Duodenal mucosa (tissue), 2 donors: ENCODE measurements around the gene STRN3.
"Not testable (repeated sequence)": the region's sequence is repeated elsewhere in the genome, so short reads cannot be mapped to it uniquely, and the experiment has no call there.

ENCODE experiments used
- H3K27ac ChIP-seq: one replicate; pipeline ENCODE4 v1.7.0; 2013; ENCODE audit warnings: low read depth, low read length
- H3K27me3 ChIP-seq, 2 donors: one replicate each; pipeline ENCODE4 v1.7.0; 2013; ENCODE audit warnings: low read length in 2 of 2, control low read depth in 1 of 2; ENCODE audit not compliant: insufficient read depth in 2 of 2, control insufficient read depth in 1 of 2
- H3K36me3 ChIP-seq, 2 donors: one replicate each; pipeline ENCODE4 v1.7.0; 2013; ENCODE audit warnings: low read length in 2 of 2, control low read depth in 1 of 2; ENCODE audit not compliant: insufficient read depth in 2 of 2, control insufficient read depth in 1 of 2
- H3K4me1 ChIP-seq, 2 donors: one replicate each; pipeline ENCODE4 v1.7.0; 2013; ENCODE audit warnings: low read length in 2 of 2, control low read depth in 1 of 2; ENCODE audit not compliant: insufficient read depth in 2 of 2, control insufficient read depth in 1 of 2
- H3K4me3 ChIP-seq, 2 donors: one replicate each; pipeline ENCODE4 v1.7.0; 2013; ENCODE audit warnings: low read length in 2 of 2, low read depth in 1 of 2
- H3K9ac ChIP-seq, 2 donors: one replicate each; pipeline ENCODE4 v1.7.0; 2013; ENCODE audit warnings: low read length in 2 of 2, low read depth in 1 of 2
- H3K9me3 ChIP-seq, 2 donors: one replicate each; pipeline ENCODE4 v1.7.0; 2013; ENCODE audit warnings: low read length in 2 of 2, control low read depth in 1 of 2; ENCODE audit not compliant: control insufficient read depth in 1 of 2

The STRN3 gene

GRCh38 chr14:31026077-31026449 is at the start of gene STRN3:
Gene STRN3 (minus strand): TSS chr14:31026379. CDS start chr14:31026185, 194 bp downstream.
- Histone ChIP-seq H3K27ac (peak within 1 kb of the TSS; percentile 96), H3K36me3 (no peaks in the 10 kb centered on the region), H3K27me3 (no peaks in the 10 kb centered on the region), H3K9me3 (no peaks in the 10 kb centered on the region), H3K9ac (peak within 1 kb of the TSS; percentile 95 to 97), H3K4me1 (peaks cover 10 to 17% of the 10 kb centered on the region in 2 donors), H3K4me3 (peak within 1 kb of the TSS; percentile 95 to 96)

GRCh38 chr14:31075144-31075543 is 49.0 kb upstream of the STRN3 start:
- no peak overlapping the region for H3K9ac ChIP-seq
- H3K27me3 ChIP-seq: no peaks in the 10 kb centered on the region
- peaks cover 0 to 3% of the 10 kb centered on the region in 2 donors for H3K36me3 ChIP-seq
- no peak overlapping the region for H3K4me3 ChIP-seq
- H3K27ac ChIP-seq: no peak overlapping the region
- H3K9me3 ChIP-seq: no peaks in the 10 kb centered on the region
- H3K4me1 ChIP-seq: peaks cover 0 to 4% of the 10 kb centered on the region in 2 donors

- Histone ChIP-seq H3K27me3 (no peaks in the 10 kb centered on the region), H3K9ac (no peak overlapping the region), H3K9me3 (no peaks in the 10 kb centered on the region), H3K4me1 (no peaks in the 10 kb centered on the region), H3K4me3 (no peak overlapping the region), H3K36me3 (peaks cover 0 to 3% of the 10 kb centered on the region in 2 donors), H3K27ac (no peak overlapping the region)
These were observed 45.0 kb upstream of the STRN3 start for GRCh38 chr14:31071151-31071550.

GRCh38 chr14:31070431-31070830 is 44.3 kb upstream of the STRN3 start:
- Histone ChIP-seq H3K9me3 (no peaks in the 10 kb centered on the region), H3K27me3 (no peaks in the 10 kb centered on the region), H3K27ac (no peak overlapping the region), H3K9ac (no peak overlapping the region), H3K4me1 (no peaks in the 10 kb centered on the region), H3K36me3 (peaks cover 0 to 3% of the 10 kb centered on the region in 2 donors), H3K4me3 (no peak overlapping the region)

- Histone ChIP-seq H3K4me1 (no peaks in the 10 kb centered on the region), H3K27me3 (no peaks in the 10 kb centered on the region), H3K9ac (no peak overlapping the region), H3K9me3 (no peaks in the 10 kb centered on the region), H3K36me3 (peaks cover 0 to 3% of the 10 kb centered on the region in 2 donors), H3K4me3 (no peak overlapping the region), H3K27ac (no peak overlapping the region)
These were observed 43.2 kb upstream of the STRN3 start for GRCh38 chr14:31069343-31069742.

GRCh38 chr14:31068235-31068634 is 42.1 kb upstream of the STRN3 start:
- no peaks in the 10 kb centered on the region for H3K27me3 ChIP-seq
- no peaks in the 10 kb centered on the region for H3K9me3 ChIP-seq
- no peak overlapping the region for H3K4me3 ChIP-seq
- no peak overlapping the region for H3K9ac ChIP-seq
- no peak overlapping the region for H3K27ac ChIP-seq
- H3K4me1 ChIP-seq: no peaks in the 10 kb centered on the region
- peaks cover 0 to 3% of the 10 kb centered on the region in 2 donors for H3K36me3 ChIP-seq

- not testable (repeated sequence) for H3K27me3 ChIP-seq, H3K4me3 ChIP-seq, H3K9me3 ChIP-seq, H3K36me3 ChIP-seq, H3K27ac ChIP-seq, H3K4me1 ChIP-seq, H3K9ac ChIP-seq
These were observed 36.7 kb upstream of the STRN3 start for GRCh38 chr14:31062908-31063307.

- no peaks in the 10 kb centered on the region for H3K9me3 ChIP-seq
- H3K9ac ChIP-seq: no peak overlapping the region
- H3K36me3 ChIP-seq: no peaks in the 10 kb centered on the region
- no peak overlapping the region for H3K4me3 ChIP-seq
- H3K27ac ChIP-seq: no peak overlapping the region
- no peaks in the 10 kb centered on the region for H3K27me3 ChIP-seq
- H3K4me1 ChIP-seq: peaks cover 4 to 10% of the 10 kb centered on the region in 2 donors
These were observed 34.2 kb upstream of the STRN3 start for GRCh38 chr14:31060253-31060875.

GRCh38 chr14:31059152-31059924 is 33.2 kb upstream of the STRN3 start:
- H3K27ac ChIP-seq: no peak overlapping the region
- no peak overlapping the region for H3K9ac ChIP-seq
- H3K27me3 ChIP-seq: no peaks in the 10 kb centered on the region
- no peaks in the 10 kb centered on the region for H3K9me3 ChIP-seq
- no peaks in the 10 kb centered on the region for H3K36me3 ChIP-seq
- peaks cover 4 to 10% of the 10 kb centered on the region in 2 donors for H3K4me1 ChIP-seq
- H3K4me3 ChIP-seq: no peak overlapping the region

- Histone ChIP-seq H3K27me3 (no peaks in the 10 kb centered on the region), H3K9me3 (no peaks in the 10 kb centered on the region), H3K27ac (no peak overlapping the region), H3K4me1 (peaks cover 4 to 14% of the 10 kb centered on the region in 2 donors), H3K9ac (no peak overlapping the region), H3K36me3 (no peaks in the 10 kb centered on the region), H3K4me3 (no peak overlapping the region)
These were observed 31.7 kb upstream of the STRN3 start for GRCh38 chr14:31057701-31058364.
